ENCODE data around the gene TEX26. TPM values are rescaled to one million over a fixed set of nuclear protein-coding genes. Genes with fewer than 3 reads are reported as not detected.

TEX26 gene
- total RNA-seq, 6 donors from 2014 or later = 0.64 to 8.3 TPM; not detected in 4

DNA sequence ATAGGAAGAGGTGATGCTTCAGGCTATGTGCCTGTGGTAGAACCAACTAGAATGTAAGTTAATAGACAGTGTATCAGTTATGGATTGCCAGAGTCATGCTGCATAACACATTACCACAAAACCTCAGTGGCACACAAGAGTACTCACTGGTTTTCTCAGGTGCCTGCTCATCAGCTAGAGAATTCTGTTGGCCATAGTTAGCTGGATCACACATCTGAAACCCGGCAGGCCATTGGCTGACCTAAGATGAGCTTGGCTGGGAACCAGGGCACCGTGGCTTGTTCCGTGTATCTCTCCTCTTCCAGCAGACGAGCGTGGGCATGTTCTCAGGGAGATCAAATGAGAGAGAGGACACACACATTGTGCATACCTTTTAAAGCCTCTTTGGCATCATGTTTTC is 76.7 kb downstream of the TEX26 start:
- Histone ChIP-seq H3K9me3 (no peaks in the 10 kb centered on the region), H3K27ac (no peak overlapping the region), H3K36me3 (no peaks in the 10 kb centered on the region), H3K4me1 (no peaks in the 10 kb centered on the region), H3K27me3 (no peaks in the 10 kb centered on the region), H3K4me3 (no peak overlapping the region)
- 78 to 82% methylated on average over 5 of the region's 5 CpGs for WGBS, 2 donors
- TF ChIP-seq POLR2AphosphoS5 (IDR thresholded peaks at IDR 0.05) = no peak
- TF ChIP-seq, protein P1, sequence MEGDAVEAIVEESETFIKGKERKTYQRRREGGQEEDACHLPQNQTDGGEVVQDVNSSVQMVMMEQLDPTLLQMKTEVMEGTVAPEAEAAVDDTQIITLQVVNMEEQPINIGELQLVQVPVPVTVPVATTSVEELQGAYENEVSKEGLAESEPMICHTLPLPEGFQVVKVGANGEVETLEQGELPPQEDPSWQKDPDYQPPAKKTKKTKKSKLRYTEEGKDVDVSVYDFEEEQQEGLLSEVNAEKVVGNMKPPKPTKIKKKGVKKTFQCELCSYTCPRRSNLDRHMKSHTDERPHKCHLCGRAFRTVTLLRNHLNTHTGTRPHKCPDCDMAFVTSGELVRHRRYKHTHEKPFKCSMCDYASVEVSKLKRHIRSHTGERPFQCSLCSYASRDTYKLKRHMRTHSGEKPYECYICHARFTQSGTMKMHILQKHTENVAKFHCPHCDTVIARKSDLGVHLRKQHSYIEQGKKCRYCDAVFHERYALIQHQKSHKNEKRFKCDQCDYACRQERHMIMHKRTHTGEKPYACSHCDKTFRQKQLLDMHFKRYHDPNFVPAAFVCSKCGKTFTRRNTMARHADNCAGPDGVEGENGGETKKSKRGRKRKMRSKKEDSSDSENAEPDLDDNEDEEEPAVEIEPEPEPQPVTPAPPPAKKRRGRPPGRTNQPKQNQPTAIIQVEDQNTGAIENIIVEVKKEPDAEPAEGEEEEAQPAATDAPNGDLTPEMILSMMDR (IDR thresholded peaks at IDR 0.05) = no peak
- TF ChIP-seq EP300 (IDR thresholded peaks at IDR 0.05) = no peak
- no peak for TF ChIP-seq POLR2A (IDR thresholded peaks at IDR 0.05)
- DNase-seq = no peak
- ATAC-seq (ENCODE audit: low FRiP score in 2 of 2) = no peak

DNA sequence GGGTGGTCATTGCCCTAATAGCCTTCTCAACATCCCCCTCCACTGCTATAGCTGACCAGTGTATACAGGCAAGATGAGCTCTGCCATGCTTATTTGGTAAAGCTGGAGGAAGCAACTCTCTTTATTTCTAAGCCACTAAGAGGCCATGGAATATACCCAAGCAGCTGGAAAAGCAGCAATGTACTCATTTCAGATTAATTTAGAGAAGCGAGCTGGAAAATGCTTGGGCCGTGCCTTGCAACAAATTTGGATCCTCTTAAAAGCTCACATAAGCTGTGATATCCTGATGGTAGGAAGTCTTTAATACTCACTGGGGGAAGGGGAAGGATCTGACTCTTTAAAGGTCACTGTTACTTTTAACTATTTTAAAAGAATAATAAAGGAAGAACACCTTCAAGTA is 77.8 kb downstream of the TEX26 start:
- H3K36me3 ChIP-seq = no peaks in the 10 kb centered on the region
- 94 to 100% methylated on average over 2 of the region's 2 CpGs for WGBS, 2 donors
- H3K4me3 ChIP-seq = no peak overlapping the region
- TF ChIP-seq, protein P1 (IDR thresholded peaks at IDR 0.05) = no peak
- TF ChIP-seq EP300 (IDR thresholded peaks at IDR 0.05) (no peak), POLR2A (IDR thresholded peaks at IDR 0.05) (no peak), POLR2AphosphoS5 (IDR thresholded peaks at IDR 0.05) (no peak)
- H3K4me1 ChIP-seq = no peaks in the 10 kb centered on the region
- ATAC-seq (ENCODE audit: low FRiP score in 2 of 2) = no peak
- no peaks in the 10 kb centered on the region for H3K9me3 ChIP-seq
- H3K27ac ChIP-seq = no peak overlapping the region
- no peak for DNase-seq
- no peaks in the 10 kb centered on the region for H3K27me3 ChIP-seq

- H3K36me3 ChIP-seq = no peaks in the 10 kb centered on the region
- TF ChIP-seq, protein P1 (IDR thresholded peaks at IDR 0.05) = no peak
- TF ChIP-seq POLR2AphosphoS5 (IDR thresholded peaks at IDR 0.05) (no peak), POLR2A (IDR thresholded peaks at IDR 0.05) (no peak), EP300 (IDR thresholded peaks at IDR 0.05) (no peak)
- no peaks in the 10 kb centered on the region for H3K27me3 ChIP-seq
- H3K4me3 ChIP-seq = no peak overlapping the region
- no peak for DNase-seq
- 53 to 70% methylated on average over 5 of the region's 5 CpGs for WGBS, 2 donors
- no peak overlapping the region for H3K27ac ChIP-seq
- no peak for ATAC-seq (ENCODE audit: low FRiP score in 2 of 2)
- H3K9me3 ChIP-seq = no peaks in the 10 kb centered on the region
- H3K4me1 ChIP-seq = no peaks in the 10 kb centered on the region
These were observed 78.9 kb downstream of the TEX26 start for GRCh38 chr13:31011193-31011860.

DNA sequence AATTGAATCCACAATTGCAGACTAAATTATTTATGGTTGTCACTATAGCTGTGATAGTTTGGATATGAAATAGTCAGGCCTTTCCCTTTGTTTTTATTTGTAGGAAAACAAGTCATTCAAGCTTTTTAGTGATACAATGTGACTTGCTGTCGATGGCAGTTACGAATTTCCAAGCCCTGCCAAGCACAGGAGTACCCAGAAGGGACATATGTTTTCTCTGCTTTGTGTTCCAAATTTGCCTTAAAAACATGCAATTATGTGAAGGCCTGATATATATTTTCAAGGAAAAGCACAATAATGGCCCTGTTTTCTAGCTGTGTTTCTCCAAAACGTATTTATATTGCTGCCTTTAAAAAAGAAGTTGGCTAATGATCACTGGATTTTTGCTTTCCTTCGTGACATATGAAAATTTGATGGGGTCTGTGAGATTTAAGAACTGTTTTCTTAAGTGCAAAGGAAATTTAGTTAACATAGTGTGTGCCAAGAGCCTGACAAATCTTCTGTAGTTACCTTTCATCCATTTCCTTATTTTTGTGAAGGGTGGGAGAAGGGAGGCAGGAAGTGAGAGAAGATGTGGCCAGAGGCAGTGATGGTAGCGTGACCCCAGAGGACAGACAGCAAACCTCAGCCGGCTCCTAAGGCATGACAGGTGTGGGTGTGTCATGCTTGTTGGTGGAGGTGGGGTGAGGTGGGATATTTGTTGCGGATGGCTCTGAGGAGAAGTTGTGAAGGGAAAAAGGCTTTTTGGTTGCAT is 79.6 kb downstream of the TEX26 start:
- Histone ChIP-seq H3K27me3 (no peaks in the 10 kb centered on the region), H3K36me3 (no peaks in the 10 kb centered on the region), H3K4me1 (no peaks in the 10 kb centered on the region), H3K27ac (no peak overlapping the region), H3K4me3 (no peak overlapping the region), H3K9me3 (no peaks in the 10 kb centered on the region)
- 62 to 73% methylated on average over 7 of the region's 7 CpGs for WGBS, 2 donors
- ATAC-seq (ENCODE audit: low FRiP score in 2 of 2) (no peak), DNase-seq (no peak)
- TF ChIP-seq EP300 (IDR thresholded peaks at IDR 0.05) = no peak
- TF ChIP-seq POLR2AphosphoS5 (IDR thresholded peaks at IDR 0.05) = no peak
- TF ChIP-seq POLR2A (IDR thresholded peaks at IDR 0.05) = no peak
- TF ChIP-seq, protein P1 (IDR thresholded peaks at IDR 0.05) = no peak
